Measurements from ENCODE around the gene B4GALT5.
"Not testable (repeated sequence)": the region's sequence is repeated elsewhere in the genome, so short reads cannot be mapped to it uniquely, and the experiment has no call there.

B4GALT5 gene

GRCh38 chr20:49633023-49633422 is 80.7 kb downstream of the B4GALT5 start:
- DNase-seq = no peak
- Mint-ChIP-seq H3K27ac (no peak overlapping the region), H3K9me3 (peaks cover 20% of the 10 kb centered on the region), H3K36me3 (ENCODE audit: low read depth) (peaks cover 55% of the 10 kb centered on the region), H3K4me3 (no peak overlapping the region), H3K27me3 (ENCODE audit: low read depth, poor library complexity) (no peaks in the 10 kb centered on the region), H3K4me1 (peaks cover 61% of the 10 kb centered on the region)
- no peak for TF ChIP-seq CTCF (IDR thresholded peaks at IDR 0.05)

GRCh38 chr20:49631856-49632418 is 81.7 kb downstream of the B4GALT5 start:
- peaks cover 4% of the 10 kb centered on the region for H3K27me3 Mint-ChIP-seq (ENCODE audit: low read depth, poor library complexity)
- no peak for DNase-seq
- H3K4me1 Mint-ChIP-seq = peaks cover 63% of the 10 kb centered on the region
- peaks cover 20% of the 10 kb centered on the region for H3K9me3 Mint-ChIP-seq
- H3K27ac Mint-ChIP-seq = peak overlapping the region; percentile 94
- H3K36me3 Mint-ChIP-seq (ENCODE audit: low read depth) = peaks cover 47% of the 10 kb centered on the region
- no peak for TF ChIP-seq CTCF (IDR thresholded peaks at IDR 0.05)
- H3K4me3 Mint-ChIP-seq = no peak overlapping the region

DNA sequence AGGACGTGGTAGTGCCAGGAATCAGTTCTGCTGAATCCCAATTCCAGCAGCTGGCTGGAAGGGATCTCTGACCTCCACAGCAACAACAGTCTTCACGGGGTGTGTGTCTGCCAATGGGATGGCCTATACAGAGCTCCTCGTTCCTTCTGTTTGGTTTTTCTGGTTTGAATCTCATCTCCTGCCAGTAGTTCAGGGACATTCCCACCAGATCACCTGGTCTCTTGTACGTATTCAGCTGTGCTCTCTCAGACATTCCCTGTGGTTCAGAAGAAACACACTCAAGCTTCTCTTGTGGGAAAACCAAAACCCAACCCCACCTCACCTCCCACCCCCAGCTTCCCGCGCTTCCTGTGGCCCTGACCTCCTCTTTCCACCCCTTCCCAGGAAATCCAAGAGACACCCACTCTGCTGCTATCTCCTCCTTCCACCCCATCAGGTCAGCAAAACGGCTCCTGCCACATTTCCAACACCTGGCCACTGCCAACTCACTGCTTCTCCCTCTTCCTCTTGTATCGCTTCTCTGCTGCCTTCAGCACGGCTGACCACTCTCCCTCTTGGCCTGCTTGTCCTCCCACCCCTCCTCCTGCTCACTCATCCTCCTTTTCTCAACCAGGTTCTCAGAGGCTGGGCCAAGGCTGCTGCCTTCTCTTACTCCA is 82.5 kb downstream of the B4GALT5 start:
- Mint-ChIP-seq H3K4me1 (peaks cover 63% of the 10 kb centered on the region), H3K27ac (peak overlapping the region; percentile 94), H3K36me3 (ENCODE audit: low read depth) (peaks cover 40% of the 10 kb centered on the region), H3K4me3 (no peak overlapping the region), H3K9me3 (peaks cover 20% of the 10 kb centered on the region), H3K27me3 (ENCODE audit: low read depth, poor library complexity) (peaks cover 6% of the 10 kb centered on the region)
- no peak for DNase-seq
- TF ChIP-seq CTCF (IDR thresholded peaks at IDR 0.05) = no peak

GRCh38 chr20:49630396-49630951 is 83.2 kb downstream of the B4GALT5 start:
- Mint-ChIP-seq H3K27me3 (ENCODE audit: low read depth, poor library complexity) (peaks cover 6% of the 10 kb centered on the region), H3K9me3 (peaks cover 20% of the 10 kb centered on the region), H3K27ac (peak overlapping the region; percentile 94), H3K4me1 (peaks cover 63% of the 10 kb centered on the region), H3K36me3 (ENCODE audit: low read depth) (peaks cover 33% of the 10 kb centered on the region), H3K4me3 (no peak overlapping the region)
- TF ChIP-seq CTCF (IDR thresholded peaks at IDR 0.05) = no peak
- DNase-seq = no peak

GRCh38 chr20:49629606-49630005 is 84.1 kb downstream of the B4GALT5 start:
- H3K27me3 Mint-ChIP-seq (ENCODE audit: low read depth, poor library complexity) = peaks cover 6% of the 10 kb centered on the region
- peaks cover 20% of the 10 kb centered on the region for H3K9me3 Mint-ChIP-seq
- H3K4me1 Mint-ChIP-seq = peaks cover 62% of the 10 kb centered on the region
- peaks cover 27% of the 10 kb centered on the region for H3K36me3 Mint-ChIP-seq (ENCODE audit: low read depth)
- TF ChIP-seq CTCF (IDR thresholded peaks at IDR 0.05) = no peak
- no peak overlapping the region for H3K4me3 Mint-ChIP-seq
- H3K27ac Mint-ChIP-seq = no peak overlapping the region
- DNase-seq = no peak

GRCh38 chr20:49628280-49628679 is 85.4 kb downstream of the B4GALT5 start:
- H3K27me3 Mint-ChIP-seq (ENCODE audit: low read depth, poor library complexity) = not testable (repeated sequence)

More at GRCh38 chr20:49628280-49628679, 85.4 kb downstream of the B4GALT5 start:
- DNase-seq, H3K4me3 Mint-ChIP-seq, H3K27ac Mint-ChIP-seq: not testable (repeated sequence)
- Mint-ChIP-seq H3K9me3 (peaks cover 20% of the 10 kb centered on the region), H3K4me1 (peaks cover 53% of the 10 kb centered on the region), H3K36me3 (ENCODE audit: low read depth) (peaks cover 16% of the 10 kb centered on the region)
